ENCODE measurements around the gene NFATC1.

DNA sequence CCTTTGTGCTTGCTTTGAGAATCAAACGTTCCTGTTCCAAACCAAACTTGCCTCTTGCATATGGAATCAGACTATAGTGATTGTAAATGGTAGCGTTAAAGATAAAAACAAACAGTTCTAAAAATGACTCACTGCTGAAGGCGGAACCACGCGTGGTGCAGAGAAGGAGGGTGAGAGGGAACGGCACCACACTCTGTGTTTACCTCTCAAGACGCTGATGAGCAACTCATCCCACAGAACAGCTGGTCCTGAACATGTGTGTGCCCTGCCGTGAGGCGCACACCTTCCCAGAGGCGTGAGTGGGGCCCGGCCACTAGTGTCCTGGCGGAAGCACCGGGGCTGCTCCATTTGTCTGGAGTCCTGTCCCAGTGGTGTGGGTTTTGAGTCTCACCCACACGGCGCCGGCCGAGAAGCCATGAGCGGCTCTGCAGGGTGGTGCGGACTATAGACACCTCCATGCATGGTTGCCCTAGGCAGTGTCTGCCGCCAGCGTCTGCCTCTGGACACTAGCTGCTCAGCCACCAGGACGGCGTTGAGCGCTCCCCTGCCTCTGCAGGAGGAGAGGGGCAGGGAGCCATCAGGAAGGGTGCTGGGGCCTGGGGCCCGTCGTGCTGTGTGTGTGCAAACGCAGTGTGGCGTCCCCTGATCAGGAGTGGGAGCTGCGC is 52.1 kb downstream of the NFATC1 start:
- TF ChIP-seq, protein P1, sequence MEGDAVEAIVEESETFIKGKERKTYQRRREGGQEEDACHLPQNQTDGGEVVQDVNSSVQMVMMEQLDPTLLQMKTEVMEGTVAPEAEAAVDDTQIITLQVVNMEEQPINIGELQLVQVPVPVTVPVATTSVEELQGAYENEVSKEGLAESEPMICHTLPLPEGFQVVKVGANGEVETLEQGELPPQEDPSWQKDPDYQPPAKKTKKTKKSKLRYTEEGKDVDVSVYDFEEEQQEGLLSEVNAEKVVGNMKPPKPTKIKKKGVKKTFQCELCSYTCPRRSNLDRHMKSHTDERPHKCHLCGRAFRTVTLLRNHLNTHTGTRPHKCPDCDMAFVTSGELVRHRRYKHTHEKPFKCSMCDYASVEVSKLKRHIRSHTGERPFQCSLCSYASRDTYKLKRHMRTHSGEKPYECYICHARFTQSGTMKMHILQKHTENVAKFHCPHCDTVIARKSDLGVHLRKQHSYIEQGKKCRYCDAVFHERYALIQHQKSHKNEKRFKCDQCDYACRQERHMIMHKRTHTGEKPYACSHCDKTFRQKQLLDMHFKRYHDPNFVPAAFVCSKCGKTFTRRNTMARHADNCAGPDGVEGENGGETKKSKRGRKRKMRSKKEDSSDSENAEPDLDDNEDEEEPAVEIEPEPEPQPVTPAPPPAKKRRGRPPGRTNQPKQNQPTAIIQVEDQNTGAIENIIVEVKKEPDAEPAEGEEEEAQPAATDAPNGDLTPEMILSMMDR (IDR thresholded peaks at IDR 0.05), result no peak
- no peak for TF ChIP-seq POLR2A (IDR thresholded peaks at IDR 0.05)
